GM21619 (cell line): ENCODE results near the gene IQSEC1.

Source experiments
- ATAC-seq: cut with Tn5 transposase; IDR thresholded peaks from one replicate; pipeline ENCODE4 v1.9.1; 2021; ENCODE audit not compliant: unreplicated experiment

IQSEC1 gene

GRCh38 chr3:12852201-12852600 lies 221.0 kb downstream of the IQSEC1 start:
- ATAC-seq: no peak
